Naive B cell (primary cell): ENCODE data around the gene SYF2. TPM values are rescaled to one million over a fixed set of nuclear protein-coding genes. Genes with fewer than 3 reads are reported as not detected.
"Not testable (repeated sequence)": the region's sequence is repeated elsewhere in the genome, so short reads cannot be mapped to it uniquely, and the experiment has no call there.

Experiments used
- ATAC-seq, 2 donors: fragments of 150-1000 bp; cut with Tn5 transposase; 2 replicates each; pipeline ENCODE4 v1.10.0; 2021; ENCODE audit warnings: low read depth in 2 of 2, mild to moderate bottlenecking in 2 of 2, moderate library complexity in 2 of 2
- DNase-seq: peaks from one replicate; pipeline ENCODE4 v3.0.0; 2022
- H3K27ac Mint-ChIP-seq, 6 donors: one replicate each; pipeline ENCODE4 v1.8.0; 2020 to 2022; ENCODE audit warnings: mild to moderate bottlenecking in 6 of 6, mixed read lengths in 6 of 6, moderate library complexity in 5 of 6, inconsistent platforms in 2 of 6
- H3K27me3 Mint-ChIP-seq, 3 donors: one replicate each; pipeline ENCODE4 v1.8.0; 2021 to 2022; ENCODE audit warnings: mixed read lengths in 3 of 3, mild to moderate bottlenecking in 1 of 3
- H3K36me3 Mint-ChIP-seq, 2 donors: one replicate each; pipeline ENCODE4 v1.8.0; 2020 to 2022; ENCODE audit warnings: mixed read lengths in 2 of 2, inconsistent platforms in 1 of 2, mild to moderate bottlenecking in 1 of 2
- H3K4me1 Mint-ChIP-seq, 3 donors: one replicate each; pipeline ENCODE4 v1.8.0; 2020 to 2022; ENCODE audit warnings: mixed read lengths in 3 of 3, inconsistent platforms in 1 of 3, mild to moderate bottlenecking in 1 of 3, moderate library complexity in 1 of 3
- H3K4me3 Mint-ChIP-seq, 8 donors: one replicate each; pipeline ENCODE4 v1.8.0; 2020 to 2022; ENCODE audit warnings: mild to moderate bottlenecking in 8 of 8, mixed read lengths in 8 of 8, moderate library complexity in 8 of 8, inconsistent platforms in 2 of 8
- H3K9me3 Mint-ChIP-seq, 7 donors: one replicate each; pipeline ENCODE4 v1.8.0; 2020 to 2022; ENCODE audit warnings: mixed read lengths in 7 of 7, mild to moderate bottlenecking in 5 of 7, inconsistent platforms in 2 of 7, moderate library complexity in 1 of 7
- polyA plus RNA-seq, 6 donors: library from polyadenylated mRNA; unstranded; fragments of 300-500 nt; fragmentation: Illumina TruSeq; gene quantifications; one replicate each; pipeline ENCODE4 v1.2.3, GENCODE V29; 2021; ENCODE audit warnings: low read depth in 6 of 6

Gene SYF2
- polyA plus RNA-seq, 6 donors from 2014 or later = 69.2 to 93.1 (median 78.0) TPM

DNA sequence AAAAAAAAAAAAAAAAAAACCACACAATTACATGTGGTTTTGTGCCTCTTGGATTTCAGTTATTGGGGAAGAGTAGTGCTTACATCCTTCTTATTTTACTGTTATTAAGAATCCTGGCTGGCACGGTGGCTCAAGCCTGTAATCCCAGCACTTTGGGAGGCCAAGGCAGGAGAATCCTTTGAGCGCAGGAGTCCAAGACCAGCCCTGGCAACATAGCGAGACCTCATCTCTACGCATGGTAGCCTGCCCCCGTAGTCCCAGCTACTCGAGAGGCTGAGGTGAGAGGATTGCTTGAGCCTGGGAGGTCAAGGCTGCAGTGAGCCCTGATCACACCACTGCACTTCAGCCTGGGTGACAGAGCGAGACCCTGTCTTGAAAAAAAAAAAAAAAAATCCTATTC, 4.0 kb upstream of the SYF2 start:
- H3K27me3 Mint-ChIP-seq, H3K9me3 Mint-ChIP-seq, DNase-seq, H3K36me3 Mint-ChIP-seq, ATAC-seq: not testable (repeated sequence)
- H3K4me1 Mint-ChIP-seq = peaks cover 33 to 61% (median 49%) of the 10 kb centered on the region in 3 donors
- peak overlapping the region in 4 of 8 donors; percentile 43 to 74 (median 69) for H3K4me3 Mint-ChIP-seq
- H3K27ac Mint-ChIP-seq = peak overlapping the region in 2 of 6 donors; percentile 71 to 76

DNA sequence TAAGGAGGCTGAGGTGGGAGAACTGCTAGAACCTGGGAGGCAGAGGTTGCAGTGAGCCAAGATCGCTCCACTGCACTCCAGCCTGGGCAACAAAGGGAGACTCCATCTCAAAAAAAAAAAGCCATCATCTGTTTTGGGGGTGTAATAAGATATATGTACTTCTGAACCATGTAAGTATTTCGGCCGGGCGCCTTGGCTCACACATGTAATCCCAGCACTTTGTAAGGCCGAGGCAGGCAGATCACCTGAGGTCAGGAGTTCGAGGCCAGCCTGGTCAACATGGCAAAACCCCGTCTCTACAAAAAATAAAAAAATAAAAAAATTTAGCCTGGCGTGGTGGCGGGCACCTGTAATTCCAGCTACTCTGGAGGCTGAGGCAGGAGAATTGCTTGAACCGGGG, 3.1 kb upstream of the SYF2 start:
- Mint-ChIP-seq H3K4me1 (peaks cover 37 to 60% (median 43%) of the 10 kb centered on the region in 3 donors), H3K4me3 (peak overlapping the region in 1 of 8 donors; percentile 15)
- not testable (repeated sequence) for H3K9me3 Mint-ChIP-seq, H3K27ac Mint-ChIP-seq, H3K27me3 Mint-ChIP-seq, DNase-seq, ATAC-seq, H3K36me3 Mint-ChIP-seq

GRCh38 chr1:25232866-25233784, 823 bp upstream of the SYF2 start:
- Mint-ChIP-seq H3K4me3 (no peak overlapping the region), H3K36me3 (peaks cover 3 to 5% of the 10 kb centered on the region in 2 donors), H3K27me3 (no peaks in the 10 kb centered on the region), H3K4me1 (peaks cover 26 to 45% (median 27%) of the 10 kb centered on the region in 3 donors), H3K27ac (no peak overlapping the region), H3K9me3 (no peaks in the 10 kb centered on the region)
- ATAC-seq = peak; percentile 53 to 63
- peak; percentile 55 for DNase-seq

DNA sequence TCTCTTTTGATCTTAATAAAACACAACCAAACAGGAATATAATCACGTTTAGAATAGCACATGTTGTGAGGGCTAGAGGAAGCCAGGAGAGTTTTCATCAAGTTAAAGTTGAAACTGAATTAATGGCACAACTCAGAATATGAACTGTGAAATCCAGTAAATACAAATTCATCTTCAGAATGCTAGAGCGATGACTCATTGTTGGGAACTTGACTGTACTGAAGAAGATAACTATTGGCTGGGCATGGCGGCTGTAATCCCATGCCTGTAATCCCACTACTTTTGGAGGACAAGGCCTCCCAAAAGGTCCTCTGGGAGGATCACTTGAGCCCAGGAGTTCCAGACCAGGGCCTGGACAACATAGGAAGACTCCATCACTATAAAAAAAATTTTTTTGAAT, 8.8 kb downstream of the SYF2 start:
- Mint-ChIP-seq H3K9me3 (no peaks in the 10 kb centered on the region), H3K4me1 (peaks cover 0 to 6% (median 3%) of the 10 kb centered on the region in 3 donors), H3K27me3 (no peaks in the 10 kb centered on the region), H3K4me3 (no peak overlapping the region), H3K27ac (peak overlapping the region in 1 of 6 donors; percentile 36), H3K36me3 (peaks cover 8 to 38% of the 10 kb centered on the region in 2 donors)
- ATAC-seq (no peak), DNase-seq (no peak)

GRCh38 chr1:25222606-25223005, 9.7 kb downstream of the SYF2 start:
- ATAC-seq (no peak), DNase-seq (no peak)
- H3K4me3 Mint-ChIP-seq = no peak overlapping the region
- H3K27ac Mint-ChIP-seq = no peak overlapping the region
- H3K4me1 Mint-ChIP-seq = peaks cover 0 to 6% (median 0%) of the 10 kb centered on the region in 3 donors
- no peaks in the 10 kb centered on the region for H3K27me3 Mint-ChIP-seq
- no peaks in the 10 kb centered on the region for H3K9me3 Mint-ChIP-seq
- H3K36me3 Mint-ChIP-seq = peaks cover 0 to 32% of the 10 kb centered on the region in 2 donors

GRCh38 chr1:25220666-25221065, 11.6 kb downstream of the SYF2 start:
- Mint-ChIP-seq H3K9me3 (no peaks in the 10 kb centered on the region), H3K4me1 (peaks cover 8 to 15% (median 13%) of the 10 kb centered on the region in 3 donors), H3K4me3 (no peak overlapping the region), H3K27ac (no peak overlapping the region), H3K27me3 (no peaks in the 10 kb centered on the region), H3K36me3 (peaks cover 0 to 26% of the 10 kb centered on the region in 2 donors)
- no peak for DNase-seq
- ATAC-seq = no peak

- H3K27me3 Mint-ChIP-seq = no peaks in the 10 kb centered on the region
- H3K36me3 Mint-ChIP-seq = peaks cover 0 to 24% of the 10 kb centered on the region in 2 donors
- H3K4me1 Mint-ChIP-seq = peaks cover 9 to 15% (median 13%) of the 10 kb centered on the region in 3 donors
- no peak overlapping the region for H3K4me3 Mint-ChIP-seq
- ATAC-seq (no peak), DNase-seq (no peak)
- H3K9me3 Mint-ChIP-seq = no peaks in the 10 kb centered on the region
- H3K27ac Mint-ChIP-seq = no peak overlapping the region
Observed at GRCh38 chr1:25219661-25220251, 12.5 kb downstream of the SYF2 start.

- Mint-ChIP-seq H3K9me3 (no peaks in the 10 kb centered on the region), H3K27me3 (no peaks in the 10 kb centered on the region), H3K27ac (peak overlapping the region in 2 of 6 donors; percentile 29 to 49), H3K36me3 (peaks cover 0 to 14% of the 10 kb centered on the region in 2 donors), H3K4me3 (no peak overlapping the region), H3K4me1 (peaks cover 9 to 15% (median 13%) of the 10 kb centered on the region in 3 donors)
- DNase-seq (no peak), ATAC-seq (no peak)
Observed at GRCh38 chr1:25217598-25218232, 14.6 kb downstream of the SYF2 start.

GRCh38 chr1:25217015-25217414, 15.3 kb downstream of the SYF2 start:
- H3K36me3 Mint-ChIP-seq = peaks cover 0 to 11% of the 10 kb centered on the region in 2 donors
- ATAC-seq = no peak
- peak overlapping the region in 1 of 6 donors; percentile 65 for H3K27ac Mint-ChIP-seq
- H3K4me3 Mint-ChIP-seq = no peak overlapping the region
- DNase-seq = no peak
- peaks cover 0 to 7% (median 0%) of the 10 kb centered on the region in 3 donors for H3K27me3 Mint-ChIP-seq
- peaks cover 9 to 15% (median 13%) of the 10 kb centered on the region in 3 donors for H3K4me1 Mint-ChIP-seq
- no peaks in the 10 kb centered on the region for H3K9me3 Mint-ChIP-seq

DNA sequence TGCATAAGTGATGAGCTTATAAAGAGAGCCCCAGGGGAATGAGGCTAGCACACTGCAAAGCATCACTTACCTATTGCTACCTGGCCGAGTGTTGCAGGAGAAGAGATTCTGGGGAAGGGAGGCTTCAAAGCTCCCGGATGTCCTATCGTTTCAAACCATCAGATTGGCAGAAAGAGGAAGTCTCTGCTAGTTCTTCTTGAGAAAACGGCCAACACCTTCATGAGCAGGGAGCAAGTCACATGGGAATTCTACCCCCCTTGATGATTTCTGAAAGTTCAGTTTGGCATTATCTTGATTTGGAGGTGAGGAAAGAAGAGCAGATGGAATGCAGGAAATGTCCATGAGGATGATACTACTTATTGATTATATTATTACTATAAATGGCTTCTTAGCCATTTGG, 16.2 kb downstream of the SYF2 start:
- ATAC-seq = peak; percentile 41 to 62
- DNase-seq = no peak
- H3K27ac Mint-ChIP-seq = no peak overlapping the region

GRCh38 chr1:25212725-25213124, 19.6 kb downstream of the SYF2 start:
- H3K27ac Mint-ChIP-seq = no peak overlapping the region
- ATAC-seq = no peak
- no peaks in the 10 kb centered on the region for H3K36me3 Mint-ChIP-seq
- H3K4me3 Mint-ChIP-seq = no peak overlapping the region
- H3K9me3 Mint-ChIP-seq = no peaks in the 10 kb centered on the region
- peaks cover 9 to 13% (median 9%) of the 10 kb centered on the region in 3 donors for H3K4me1 Mint-ChIP-seq
- DNase-seq = no peak
- peaks cover 0 to 19% (median 4%) of the 10 kb centered on the region in 3 donors for H3K27me3 Mint-ChIP-seq

More for the DNA sequence above, 16.2 kb downstream of the SYF2 start:
- peaks cover 9 to 15% (median 13%) of the 10 kb centered on the region in 3 donors for H3K4me1 Mint-ChIP-seq
- H3K36me3 Mint-ChIP-seq = peaks cover 0 to 6% of the 10 kb centered on the region in 2 donors
- H3K27me3 Mint-ChIP-seq = peaks cover 0 to 11% (median 0%) of the 10 kb centered on the region in 3 donors
- H3K9me3 Mint-ChIP-seq = no peaks in the 10 kb centered on the region
- no peak overlapping the region for H3K4me3 Mint-ChIP-seq

GRCh38 chr1:25210728-25211127, 21.6 kb downstream of the SYF2 start:
- Mint-ChIP-seq H3K9me3 (no peaks in the 10 kb centered on the region), H3K27ac (no peak overlapping the region), H3K27me3 (peaks cover 0 to 21% (median 9%) of the 10 kb centered on the region in 3 donors), H3K36me3 (no peaks in the 10 kb centered on the region), H3K4me1 (peaks cover 0 to 2% (median under 1%) of the 10 kb centered on the region in 3 donors), H3K4me3 (no peak overlapping the region)
- DNase-seq = no peak
- ATAC-seq = no peak

DNA sequence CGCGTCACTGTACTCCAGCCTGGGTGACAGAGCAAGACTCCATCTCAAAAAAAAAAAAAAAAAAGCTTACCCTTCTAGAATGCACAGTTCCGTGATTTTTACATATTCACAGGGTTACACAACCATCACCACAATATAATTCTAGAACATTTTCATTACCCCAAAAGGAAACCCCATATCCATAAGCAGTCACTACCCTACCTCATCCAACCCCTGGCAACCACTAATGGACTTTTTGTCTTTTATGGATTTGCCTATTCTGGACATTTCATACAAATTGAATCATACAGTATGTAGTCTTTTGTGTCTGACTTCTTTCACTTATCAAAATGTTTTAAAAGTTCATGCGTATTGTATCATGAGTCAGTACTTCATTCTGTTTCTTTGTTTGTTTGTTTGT, 22.8 kb downstream of the SYF2 start:
- H3K9me3 Mint-ChIP-seq = no peaks in the 10 kb centered on the region
- H3K4me3 Mint-ChIP-seq = no peak overlapping the region
- no peaks in the 10 kb centered on the region for H3K4me1 Mint-ChIP-seq
- peaks cover 0 to 25% (median 11%) of the 10 kb centered on the region in 3 donors for H3K27me3 Mint-ChIP-seq
- H3K27ac Mint-ChIP-seq = peak overlapping the region in 1 of 6 donors; percentile 52
- DNase-seq (no peak), ATAC-seq (no peak)
- H3K36me3 Mint-ChIP-seq = no peaks in the 10 kb centered on the region
